ENCODE measurements around the gene EIF2B5.

Gene EIF2B5

DNA sequence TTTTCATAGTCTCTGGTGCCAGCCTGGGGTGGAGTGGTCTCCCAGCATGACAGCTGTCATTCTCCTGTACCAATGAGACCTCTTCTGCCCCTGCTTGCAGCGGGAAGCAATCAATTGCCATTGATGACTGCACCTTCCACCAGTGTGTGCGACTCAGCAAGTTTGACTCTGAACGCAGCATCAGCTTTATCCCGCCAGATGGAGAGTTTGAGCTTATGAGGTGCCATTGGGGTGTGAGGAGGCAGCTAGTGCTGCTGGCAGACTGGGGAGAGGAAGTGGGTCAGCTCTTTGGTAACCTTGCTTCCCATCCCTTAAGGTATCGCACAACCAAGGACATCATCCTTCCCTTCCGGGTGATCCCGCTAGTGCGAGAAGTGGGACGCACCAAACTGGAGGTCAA lies 46.4 kb downstream of the EIF2B5 start:
- Histone ChIP-seq H4K20me1 (ENCODE audit: insufficient read depth, low read length, poor library complexity, severe bottlenecking) (peaks cover 11% of the 10 kb centered on the region), H3K4me2 (ENCODE audit: low read depth, low read length, poor library complexity, severe bottlenecking) (no peak overlapping the region), H3K36me3 (ENCODE audit: insufficient read depth, low read length) (peaks cover 59% of the 10 kb centered on the region; the same call in 1 of the 2 replicates), H2AFZ (ENCODE audit: low read length) (no peak overlapping the region), H3K9ac (ENCODE audit: low read depth, low read length, poor library complexity, severe bottlenecking) (no peak overlapping the region), H3K79me2 (ENCODE audit: insufficient read depth, low read length) (peaks cover 32% of the 10 kb centered on the region), H3K4me3 (ENCODE audit: low read length, poor library complexity, severe bottlenecking) (no peak overlapping the region), H3F3A (ENCODE audit: low read depth) (no peaks in the 10 kb centered on the region), H3K9me3 (ENCODE audit: insufficient read depth, low read depth, low read length) (no peaks in the 10 kb centered on the region), H3K27me3 (ENCODE audit: insufficient read depth, low read length, poor library complexity, severe bottlenecking) (no peaks in the 10 kb centered on the region), H3K9me2 (replicated peaks; ENCODE audit: low read depth, low read length) (no peaks in the 10 kb centered on the region), H3K4me1 (ENCODE audit: insufficient read depth, low read length, poor library complexity, severe bottlenecking) (peaks cover 17% of the 10 kb centered on the region)
- TF ChIP-seq, protein P1, sequence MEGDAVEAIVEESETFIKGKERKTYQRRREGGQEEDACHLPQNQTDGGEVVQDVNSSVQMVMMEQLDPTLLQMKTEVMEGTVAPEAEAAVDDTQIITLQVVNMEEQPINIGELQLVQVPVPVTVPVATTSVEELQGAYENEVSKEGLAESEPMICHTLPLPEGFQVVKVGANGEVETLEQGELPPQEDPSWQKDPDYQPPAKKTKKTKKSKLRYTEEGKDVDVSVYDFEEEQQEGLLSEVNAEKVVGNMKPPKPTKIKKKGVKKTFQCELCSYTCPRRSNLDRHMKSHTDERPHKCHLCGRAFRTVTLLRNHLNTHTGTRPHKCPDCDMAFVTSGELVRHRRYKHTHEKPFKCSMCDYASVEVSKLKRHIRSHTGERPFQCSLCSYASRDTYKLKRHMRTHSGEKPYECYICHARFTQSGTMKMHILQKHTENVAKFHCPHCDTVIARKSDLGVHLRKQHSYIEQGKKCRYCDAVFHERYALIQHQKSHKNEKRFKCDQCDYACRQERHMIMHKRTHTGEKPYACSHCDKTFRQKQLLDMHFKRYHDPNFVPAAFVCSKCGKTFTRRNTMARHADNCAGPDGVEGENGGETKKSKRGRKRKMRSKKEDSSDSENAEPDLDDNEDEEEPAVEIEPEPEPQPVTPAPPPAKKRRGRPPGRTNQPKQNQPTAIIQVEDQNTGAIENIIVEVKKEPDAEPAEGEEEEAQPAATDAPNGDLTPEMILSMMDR (conservative IDR thresholded peaks at IDR 0.05; ENCODE audit: low read length): no peak
- TF ChIP-seq EZH2phosphoT487 (IDR thresholded peaks at IDR 0.05; ENCODE audit: borderline replicate concordance): no peak

DNA sequence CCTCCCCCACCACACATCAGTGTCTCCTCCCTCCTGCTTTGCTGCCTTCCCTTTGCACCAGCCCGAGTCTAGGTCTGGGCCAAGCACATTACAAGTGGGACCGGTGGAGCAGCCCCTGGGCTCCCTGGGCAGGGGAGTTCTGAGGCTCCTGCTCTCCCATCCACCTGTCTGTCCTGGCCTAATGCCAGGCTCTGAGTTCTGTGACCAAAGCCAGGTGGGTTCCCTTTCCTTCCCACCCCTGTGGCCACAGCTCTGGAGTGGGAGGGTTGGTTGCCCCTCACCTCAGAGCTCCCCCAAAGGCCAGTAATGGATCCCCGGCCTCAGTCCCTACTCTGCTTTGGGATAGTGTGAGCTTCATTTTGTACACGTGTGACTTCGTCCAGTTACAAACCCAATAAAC lies 48.5 kb downstream of the EIF2B5 start:
- H3K9me3 ChIP-seq (ENCODE audit: insufficient read depth, low read depth, low read length): no peaks in the 10 kb centered on the region
- H3K9me2 ChIP-seq (replicated peaks; ENCODE audit: low read depth, low read length): no peaks in the 10 kb centered on the region
- H3K36me3 ChIP-seq (ENCODE audit: insufficient read depth, low read length): peaks cover 51% of the 10 kb centered on the region; the same call in 1 of the 2 replicates
- H3K4me2 ChIP-seq (ENCODE audit: low read depth, low read length, poor library complexity, severe bottlenecking): no peak overlapping the region
- H3K4me3 ChIP-seq (ENCODE audit: low read length, poor library complexity, severe bottlenecking): no peak overlapping the region
- H4K20me1 ChIP-seq (ENCODE audit: insufficient read depth, low read length, poor library complexity, severe bottlenecking): peaks cover 13% of the 10 kb centered on the region
- peaks cover 32% of the 10 kb centered on the region for H3K79me2 ChIP-seq (ENCODE audit: insufficient read depth, low read length)
- H3K9ac ChIP-seq (ENCODE audit: low read depth, low read length, poor library complexity, severe bottlenecking): no peak overlapping the region
- H3K27me3 ChIP-seq (ENCODE audit: insufficient read depth, low read length, poor library complexity, severe bottlenecking): no peaks in the 10 kb centered on the region
- H3K4me1 ChIP-seq (ENCODE audit: insufficient read depth, low read length, poor library complexity, severe bottlenecking): peaks cover 19% of the 10 kb centered on the region
- TF ChIP-seq, protein P1 (conservative IDR thresholded peaks at IDR 0.05; ENCODE audit: low read length): no peak
- no peak for TF ChIP-seq EZH2phosphoT487 (IDR thresholded peaks at IDR 0.05; ENCODE audit: borderline replicate concordance)
- H2AFZ ChIP-seq (ENCODE audit: low read length): no peak overlapping the region
- H3F3A ChIP-seq (ENCODE audit: low read depth): no peaks in the 10 kb centered on the region

- peaks cover 19% of the 10 kb centered on the region for H3K4me1 ChIP-seq (ENCODE audit: insufficient read depth, low read length, poor library complexity, severe bottlenecking)
- no peaks in the 10 kb centered on the region for H3F3A ChIP-seq (ENCODE audit: low read depth)
- no peak overlapping the region for H2AFZ ChIP-seq (ENCODE audit: low read length)
- peak overlapping the region; percentile 65 for H3K4me3 ChIP-seq (ENCODE audit: low read length, poor library complexity, severe bottlenecking)
- peaks cover 13% of the 10 kb centered on the region for H4K20me1 ChIP-seq (ENCODE audit: insufficient read depth, low read length, poor library complexity, severe bottlenecking)
- peaks cover 37% of the 10 kb centered on the region for H3K79me2 ChIP-seq (ENCODE audit: insufficient read depth, low read length)
- peak overlapping the region; percentile 70 for H3K9ac ChIP-seq (ENCODE audit: low read depth, low read length, poor library complexity, severe bottlenecking)
- no peaks in the 10 kb centered on the region for H3K9me3 ChIP-seq (ENCODE audit: insufficient read depth, low read depth, low read length)
- peak overlapping the region; percentile 80 for H3K4me2 ChIP-seq (ENCODE audit: low read depth, low read length, poor library complexity, severe bottlenecking)
- no peaks in the 10 kb centered on the region for H3K9me2 ChIP-seq (replicated peaks; ENCODE audit: low read depth, low read length)
- no peak for TF ChIP-seq EZH2phosphoT487 (IDR thresholded peaks at IDR 0.05; ENCODE audit: borderline replicate concordance)
- TF ChIP-seq, protein P1 (conservative IDR thresholded peaks at IDR 0.05; ENCODE audit: low read length): no peak
- peaks cover 50% of the 10 kb centered on the region; the same call in 1 of the 2 replicates for H3K36me3 ChIP-seq (ENCODE audit: insufficient read depth, low read length)
- no peaks in the 10 kb centered on the region for H3K27me3 ChIP-seq (ENCODE audit: insufficient read depth, low read length, poor library complexity, severe bottlenecking)
Measured at GRCh38 chr3:184184546-184185230, 49.5 kb downstream of the EIF2B5 start.

Data from Loucy (cell line).